NT2/D1 (cell line): ENCODE results near the gene ACOXL.

Experiments
- SUZ12 ChIP-seq: IDR thresholded peaks from 2 replicates; pipeline ENCODE4 v1.6.1; 2011; ENCODE audit not compliant: insufficient read length, insufficient read depth; ENCODE audit errors: extremely low read depth
- YY1 ChIP-seq: IDR thresholded peaks from 2 replicates; pipeline ENCODE4 v1.6.1; 2011; ENCODE audit not compliant: insufficient read length, insufficient read depth

DNA sequence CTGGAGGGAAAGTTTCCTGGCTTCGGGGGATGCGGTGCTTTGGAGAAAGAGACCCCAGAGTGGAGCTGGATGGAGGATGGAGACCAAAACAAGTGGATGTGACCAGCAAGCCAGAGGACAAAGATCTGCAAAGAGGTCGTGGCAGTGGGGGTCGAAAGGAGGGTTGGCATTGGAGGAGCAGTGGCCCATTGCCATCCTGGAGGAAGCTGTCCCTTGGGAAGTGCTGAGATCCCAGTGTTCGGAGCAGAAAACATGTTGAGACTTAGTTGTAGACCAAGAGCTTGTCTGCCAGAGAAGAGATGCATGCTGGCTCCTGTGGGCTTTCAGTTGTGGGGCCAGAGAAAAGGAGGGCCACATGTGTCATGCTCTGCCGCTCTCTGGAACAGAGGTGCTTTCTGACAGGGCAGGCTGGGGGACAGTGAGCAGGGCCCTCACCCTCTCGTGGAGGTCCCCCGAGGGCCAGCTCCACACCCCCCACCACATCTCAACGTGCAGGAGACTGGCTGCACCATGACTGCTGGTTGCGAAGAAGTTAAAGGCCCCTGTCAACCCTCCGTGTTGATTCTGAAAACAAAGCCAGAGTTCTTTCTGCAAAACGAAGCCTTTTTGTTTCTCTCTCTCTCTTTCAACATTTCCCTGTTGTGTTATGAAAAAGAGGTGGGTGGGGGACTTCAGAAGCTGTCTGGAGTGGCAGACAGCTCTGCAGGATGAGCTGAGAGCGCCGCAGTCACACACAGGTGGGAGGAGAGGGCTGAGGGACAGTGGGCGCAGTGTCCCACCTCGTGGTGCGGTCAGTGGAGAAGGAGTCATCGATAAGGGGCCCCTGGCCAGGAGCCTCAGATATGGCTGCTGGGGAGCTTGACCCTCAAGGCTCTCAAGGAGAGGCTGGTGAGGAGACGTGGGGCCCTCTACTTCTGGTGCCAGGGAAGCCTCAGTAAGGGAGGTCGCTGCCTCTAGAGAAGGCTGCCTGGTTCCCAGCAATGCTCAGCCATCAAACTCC, 310.7 kb downstream of the ACOXL start:
- no peak for TF ChIP-seq SUZ12
- TF ChIP-seq YY1: no peak
